Fibroblast of mammary gland (primary cell): ENCODE data around the gene PTN.
A peak's percentile ranks its signal among the peaks of the same experiment; 100 is the strongest.

ENCODE experiments used
- DNase-seq: peaks from one replicate; pipeline ENCODE4 v3.0.0-alpha.2; 2010; ENCODE audit warnings: low read depth
- H3K4me3 ChIP-seq: 2 replicates; pipeline ENCODE4 v1.5.1; 2011; ENCODE audit warnings: low read depth, mild to moderate bottlenecking, low read length, moderate library complexity; ENCODE audit not compliant: control insufficient read depth
- CTCF ChIP-seq: conservative IDR thresholded peaks from 2 replicates; pipeline ENCODE4 v1.5.1; 2011; ENCODE audit warnings: low read depth, low read length, inconsistent platforms; ENCODE audit not compliant: control insufficient read depth, insufficient read depth

PTN gene

DNA sequence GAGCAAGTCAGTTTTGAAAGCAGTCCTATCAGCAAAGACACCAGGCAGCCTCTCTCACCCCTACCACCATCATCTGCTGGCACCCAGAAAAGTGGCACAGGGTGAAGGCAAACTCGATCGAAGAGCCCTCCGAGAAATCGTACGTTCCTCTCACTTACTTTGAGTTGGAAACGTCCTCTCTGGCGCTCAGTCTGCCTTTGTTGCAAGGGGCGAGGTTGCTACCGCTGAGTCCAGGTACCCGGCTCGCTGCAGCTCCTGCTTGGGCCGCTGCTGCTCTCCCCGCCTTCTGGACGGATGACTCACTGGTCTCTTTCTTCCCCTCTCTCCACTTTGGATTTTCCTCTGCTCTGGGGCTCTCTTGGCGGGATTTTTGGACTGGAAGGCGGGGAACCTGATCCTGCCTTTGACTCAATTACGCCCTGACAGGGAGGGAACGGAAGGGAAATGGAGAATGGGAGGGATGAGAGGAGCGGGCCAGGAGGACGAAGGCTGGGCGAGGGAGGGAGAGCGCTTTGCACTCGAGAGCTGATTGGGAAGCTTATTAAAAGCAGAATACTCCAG is at the start of gene PTN:
Gene PTN, minus strand, starts transcription at position 453 of the 561 bp plus-strand sequence. CDS start 88,760 bp downstream, outside the sequence.
- TF ChIP-seq CTCF = no peak
- peak; percentile 57 for DNase-seq
- H3K4me3 ChIP-seq = peak within 1 kb of the TSS; percentile 46

DNA sequence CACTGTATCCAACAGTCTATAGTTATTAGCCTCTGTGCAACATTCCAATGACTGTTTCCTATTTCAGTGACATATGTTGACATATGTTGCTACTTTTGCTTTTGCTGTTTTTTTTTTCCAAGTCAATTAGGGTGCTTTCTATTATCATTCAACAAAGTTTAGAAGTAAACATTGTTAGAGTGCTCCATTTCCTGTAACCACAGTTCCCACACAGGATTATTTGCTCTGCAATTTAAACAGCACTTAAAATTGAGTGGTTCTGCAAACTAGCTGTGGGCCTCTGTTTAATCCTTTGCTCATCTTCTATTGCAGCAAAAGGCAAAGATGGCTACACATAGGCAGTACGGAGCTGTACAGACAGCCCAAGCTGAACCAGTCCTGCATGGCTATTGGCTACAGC is 46.5 kb upstream of the PTN start:
- TF ChIP-seq CTCF = no peak
- no peak for DNase-seq
- H3K4me3 ChIP-seq = no peak overlapping the region

GRCh38 chr7:137388916-137389315 is 45.4 kb upstream of the PTN start:
- DNase-seq = no peak
- TF ChIP-seq CTCF = no peak

GRCh38 chr7:137386966-137387365 is 43.4 kb upstream of the PTN start:
- no peak for TF ChIP-seq CTCF
- DNase-seq = no peak

More at GRCh38 chr7:137388916-137389315, 45.4 kb upstream of the PTN start:
- H3K4me3 ChIP-seq = no peak overlapping the region

GRCh38 chr7:137381045-137381444 is 37.5 kb upstream of the PTN start:
- DNase-seq = no peak
- H3K4me3 ChIP-seq = no peak overlapping the region
- TF ChIP-seq CTCF = no peak

More at GRCh38 chr7:137386966-137387365, 43.4 kb upstream of the PTN start:
- no peak overlapping the region for H3K4me3 ChIP-seq

DNA sequence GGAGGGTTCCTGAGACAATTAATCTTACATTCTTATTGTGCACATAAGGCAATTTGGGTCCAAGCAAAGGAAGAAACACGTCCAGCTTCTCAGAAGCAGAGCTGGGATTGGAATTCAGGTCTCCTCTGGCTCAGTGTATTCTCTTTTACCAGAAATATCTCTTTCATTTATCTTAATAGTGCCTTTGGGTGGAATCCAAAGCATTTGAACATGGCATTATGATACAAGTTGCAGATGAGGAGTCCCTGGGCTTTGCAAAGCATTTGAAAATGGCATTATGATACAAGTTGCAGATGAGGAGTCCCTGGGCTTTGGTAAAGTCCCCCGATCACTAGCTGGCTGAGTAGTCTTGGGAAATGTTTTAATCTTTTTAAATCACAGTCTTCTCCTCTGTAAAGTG is 30.0 kb upstream of the PTN start:
- no peak for TF ChIP-seq CTCF
- no peak overlapping the region for H3K4me3 ChIP-seq
- DNase-seq = no peak

DNA sequence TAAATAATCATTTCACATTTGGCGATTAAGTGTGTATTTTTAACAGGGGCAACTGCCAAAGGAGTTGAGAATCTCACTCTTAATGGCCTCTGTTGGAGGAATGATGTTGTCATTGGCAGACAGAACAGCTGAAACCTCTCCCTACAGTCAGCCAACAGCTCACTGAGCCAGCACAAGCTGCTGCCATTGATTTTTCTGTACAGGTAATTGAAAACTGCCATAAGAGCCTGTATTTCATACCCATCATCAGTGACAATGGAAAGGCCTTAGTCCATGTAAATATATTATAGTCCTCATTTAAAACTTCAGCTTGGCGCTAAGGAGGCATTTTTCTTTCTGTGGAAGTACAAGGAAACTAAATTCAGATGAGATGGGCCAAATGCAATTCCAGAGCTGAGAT is 28.1 kb upstream of the PTN start:
- no peak for TF ChIP-seq CTCF
- no peak overlapping the region for H3K4me3 ChIP-seq

More for the DNA sequence above, 28.1 kb upstream of the PTN start:
- DNase-seq = no peak
